Stimulated activated naive CD8-positive, alpha-beta T cell treated with anti-CD3 and anti-CD28 coated beads, Interleukin-15, amount 100 ng/mL, for 72 hours (primary cell): ENCODE data around the gene PPFIBP2.
"Not testable (repeated sequence)": the region's sequence is repeated elsewhere in the genome, so short reads cannot be mapped to it uniquely, and the experiment has no call there.

Experiments used
- ATAC-seq: fragments of 150-1000 bp; cut with Tn5 transposase; 2 replicates; pipeline ENCODE4 v1.10.0; 2021; ENCODE audit warnings: mild to moderate bottlenecking, moderate library complexity
- DNase-seq, 2 donors: peaks; one replicate each; pipeline ENCODE4 v3.0.0; 2021 to 2022
- H3K27ac Mint-ChIP-seq, 2 donors: one replicate each; pipeline ENCODE4 v1.8.0; 2022; ENCODE audit warnings: mild to moderate bottlenecking in 2 of 2, mixed read lengths in 2 of 2, moderate library complexity in 2 of 2
- H3K27me3 Mint-ChIP-seq: one replicate; pipeline ENCODE4 v1.8.0; 2022; ENCODE audit warnings: mixed read lengths
- H3K4me1 Mint-ChIP-seq: one replicate; pipeline ENCODE4 v1.8.0; 2022; ENCODE audit warnings: mild to moderate bottlenecking, mixed read lengths
- H3K4me3 Mint-ChIP-seq, 2 donors: one replicate each; pipeline ENCODE4 v1.8.0; 2022; ENCODE audit warnings: mild to moderate bottlenecking in 2 of 2, mixed read lengths in 2 of 2, moderate library complexity in 1 of 2
- H3K9me3 Mint-ChIP-seq, 2 donors: one replicate each; pipeline ENCODE4 v1.8.0; 2022; ENCODE audit warnings: mixed read lengths in 2 of 2

PPFIBP2 gene

GRCh38 chr11:7648264-7648663 is 134.5 kb downstream of the PPFIBP2 start:
- no peaks in the 10 kb centered on the region for H3K9me3 Mint-ChIP-seq
- no peaks in the 10 kb centered on the region for H3K4me1 Mint-ChIP-seq
- ATAC-seq, result peak; percentile 20
- H3K4me3 Mint-ChIP-seq, result no peak overlapping the region
- H3K27me3 Mint-ChIP-seq, result no peaks in the 10 kb centered on the region
- H3K27ac Mint-ChIP-seq, result no peak overlapping the region
- DNase-seq, result no peak

GRCh38 chr11:7651140-7651551 is 137.3 kb downstream of the PPFIBP2 start:
- Mint-ChIP-seq H3K4me3 (no peak overlapping the region), H3K4me1 (no peaks in the 10 kb centered on the region), H3K27ac (peak overlapping the region in 1 of 2 donors; percentile 48), H3K27me3 (no peaks in the 10 kb centered on the region), H3K9me3 (no peaks in the 10 kb centered on the region)
- DNase-seq, result no peak
- no peak for ATAC-seq

- no peaks in the 10 kb centered on the region for H3K27me3 Mint-ChIP-seq
- DNase-seq, result no peak
- H3K4me1 Mint-ChIP-seq, result no peaks in the 10 kb centered on the region
- no peak for ATAC-seq
- H3K4me3 Mint-ChIP-seq, result no peak overlapping the region
- H3K9me3 Mint-ChIP-seq, result no peaks in the 10 kb centered on the region
- no peak overlapping the region for H3K27ac Mint-ChIP-seq
Observed at GRCh38 chr11:7651700-7652099, 137.9 kb downstream of the PPFIBP2 start.

DNA sequence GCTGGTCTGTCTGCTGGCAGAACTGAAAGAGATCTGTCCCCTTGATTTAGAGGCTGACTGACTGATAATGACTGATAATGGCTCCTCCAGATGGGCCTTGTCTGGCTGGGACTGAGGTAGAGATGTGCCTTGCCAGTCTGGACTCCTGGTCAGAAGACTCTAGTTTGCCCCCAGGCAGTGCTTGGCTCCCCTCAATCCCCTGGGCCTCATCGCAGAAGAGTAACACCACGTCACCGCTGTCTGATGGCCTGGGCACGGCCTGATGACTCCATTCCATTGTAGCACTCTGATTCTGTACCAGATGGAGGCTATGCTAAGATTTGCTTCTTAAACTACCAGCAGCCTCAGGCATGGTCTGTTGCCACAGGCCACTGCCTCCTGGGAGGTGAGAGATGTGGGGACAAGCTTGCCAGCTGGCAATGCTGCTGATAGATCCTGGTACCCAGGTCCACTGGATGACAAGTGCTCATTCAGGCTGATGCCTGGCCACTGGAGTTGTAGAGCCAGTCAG is 140.5 kb downstream of the PPFIBP2 start:
- Mint-ChIP-seq H3K4me1 (no peaks in the 10 kb centered on the region), H3K27ac (peak overlapping the region in 1 of 2 donors; percentile 48), H3K27me3 (no peaks in the 10 kb centered on the region), H3K9me3 (no peaks in the 10 kb centered on the region), H3K4me3 (no peak overlapping the region)
- DNase-seq (no peak), ATAC-seq (no peak)

GRCh38 chr11:7655253-7656217 is 141.7 kb downstream of the PPFIBP2 start:
- no peaks in the 10 kb centered on the region for H3K27me3 Mint-ChIP-seq
- H3K4me3 Mint-ChIP-seq, result no peak overlapping the region
- no peaks in the 10 kb centered on the region for H3K4me1 Mint-ChIP-seq
- ATAC-seq, result no peak
- no peaks in the 10 kb centered on the region for H3K9me3 Mint-ChIP-seq
- no peak for DNase-seq
- H3K27ac Mint-ChIP-seq, result no peak overlapping the region

DNA sequence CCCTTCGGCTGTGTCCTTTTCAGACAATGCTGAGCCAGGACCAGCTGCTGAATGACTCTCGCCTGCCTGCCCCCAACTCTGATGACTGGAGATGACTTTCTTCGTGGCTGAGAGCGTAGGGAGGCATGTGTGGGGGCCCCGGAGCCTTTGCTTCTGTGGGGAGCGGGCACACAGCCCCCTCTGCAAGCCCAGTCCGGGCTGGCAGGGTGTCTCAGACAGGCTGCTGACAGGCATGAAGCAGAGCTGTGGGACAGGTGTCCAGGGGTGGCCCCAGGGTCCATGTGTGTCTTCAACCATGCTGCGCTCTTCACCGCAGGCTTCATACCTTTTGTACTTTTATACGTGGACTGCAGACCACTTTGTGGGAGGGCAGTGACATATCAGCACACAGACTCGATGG is 142.9 kb downstream of the PPFIBP2 start:
- no peaks in the 10 kb centered on the region for H3K27me3 Mint-ChIP-seq
- peak overlapping the region in 1 of 2 donors; percentile 12 for H3K27ac Mint-ChIP-seq
- no peak for DNase-seq
- no peaks in the 10 kb centered on the region for H3K9me3 Mint-ChIP-seq
- H3K4me1 Mint-ChIP-seq, result no peaks in the 10 kb centered on the region
- ATAC-seq, result peak; percentile 44
- H3K4me3 Mint-ChIP-seq, result no peak overlapping the region

DNA sequence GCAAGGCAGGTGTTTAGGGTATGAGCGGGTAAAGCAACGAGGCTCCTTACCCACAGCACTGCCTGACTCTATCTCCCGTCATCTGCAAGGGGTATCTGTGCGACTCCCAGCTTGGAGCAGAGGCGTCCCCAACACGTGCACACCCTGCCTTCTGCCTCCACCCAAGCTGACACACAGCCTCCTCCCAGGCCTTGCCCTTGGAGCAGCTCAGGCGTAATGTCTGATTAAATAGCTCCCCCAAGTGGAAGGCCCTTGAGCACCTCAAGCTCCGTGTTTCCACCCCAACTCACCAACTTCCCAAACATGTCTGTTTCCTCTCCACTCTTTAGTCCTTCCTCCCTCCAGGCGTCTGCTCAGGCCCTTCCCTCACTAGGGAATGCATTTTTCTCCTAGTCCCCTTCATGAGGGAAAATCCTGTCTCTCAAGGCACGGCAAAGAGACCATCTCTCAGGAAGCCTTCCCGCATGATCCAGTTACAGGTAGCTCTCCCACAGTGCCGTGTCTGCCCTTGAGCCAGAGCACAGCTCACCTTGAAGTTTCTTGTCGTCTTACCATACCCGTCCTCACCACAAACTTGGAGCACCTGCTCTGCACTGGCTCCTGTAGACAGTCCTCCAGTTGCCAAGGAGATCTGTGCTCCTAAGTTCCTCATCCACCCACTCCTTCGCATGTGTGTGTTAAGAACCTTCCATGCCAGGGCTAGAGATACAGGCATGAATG is 143.7 kb downstream of the PPFIBP2 start:
- peak overlapping the region in 1 of 2 donors; percentile 79 for H3K27ac Mint-ChIP-seq
- no peaks in the 10 kb centered on the region for H3K9me3 Mint-ChIP-seq
- H3K4me1 Mint-ChIP-seq, result no peaks in the 10 kb centered on the region
- no peaks in the 10 kb centered on the region for H3K27me3 Mint-ChIP-seq
- DNase-seq, result no peak
- H3K4me3 Mint-ChIP-seq, result no peak overlapping the region
- ATAC-seq, result peak; percentile 67

- not testable (repeated sequence) for H3K9me3 Mint-ChIP-seq, H3K4me3 Mint-ChIP-seq, H3K27me3 Mint-ChIP-seq, H3K4me1 Mint-ChIP-seq, H3K27ac Mint-ChIP-seq, ATAC-seq, DNase-seq
Observed at GRCh38 chr11:7663531-7663930, 149.7 kb downstream of the PPFIBP2 start.

DNA sequence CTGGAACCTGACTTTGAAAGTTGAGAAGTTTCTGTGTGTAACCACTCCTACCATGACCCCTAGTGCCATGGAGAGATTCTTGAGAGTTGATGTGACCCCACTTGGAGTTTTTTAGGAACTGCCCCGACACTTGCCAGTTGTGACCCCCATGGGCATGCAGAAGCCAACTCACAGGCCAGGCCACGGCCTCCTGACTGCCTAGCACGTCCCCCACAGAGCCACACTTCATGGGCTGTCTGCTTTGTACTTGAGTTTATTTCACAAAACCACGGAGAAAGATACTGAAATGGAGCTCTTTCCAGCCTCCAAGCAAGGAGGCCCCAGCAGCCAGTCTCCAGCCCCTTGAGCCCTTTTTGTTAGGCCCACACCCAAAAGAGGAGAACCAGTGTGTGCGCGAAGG is 151.1 kb downstream of the PPFIBP2 start:
- no peak overlapping the region for H3K27ac Mint-ChIP-seq
- ATAC-seq, result no peak
- no peak for DNase-seq
- peaks cover 8% of the 10 kb centered on the region for H3K27me3 Mint-ChIP-seq
- H3K9me3 Mint-ChIP-seq, result no peaks in the 10 kb centered on the region
- no peaks in the 10 kb centered on the region for H3K4me1 Mint-ChIP-seq
- H3K4me3 Mint-ChIP-seq, result no peak overlapping the region

- Mint-ChIP-seq H3K9me3 (no peaks in the 10 kb centered on the region), H3K27me3 (peaks cover 8% of the 10 kb centered on the region), H3K27ac (no peak overlapping the region), H3K4me3 (no peak overlapping the region), H3K4me1 (peaks cover 3% of the 10 kb centered on the region)
- ATAC-seq (peak; percentile 94), DNase-seq (peak; percentile 75)
Observed at GRCh38 chr11:7665473-7666291, 151.9 kb downstream of the PPFIBP2 start.

GRCh38 chr11:7666292-7666866 is 152.6 kb downstream of the PPFIBP2 start:
- peak overlapping the region in 1 of 2 donors; percentile 37 for H3K27ac Mint-ChIP-seq
- H3K9me3 Mint-ChIP-seq, result no peaks in the 10 kb centered on the region
- no peak overlapping the region for H3K4me3 Mint-ChIP-seq
- peaks cover 8% of the 10 kb centered on the region for H3K27me3 Mint-ChIP-seq
- H3K4me1 Mint-ChIP-seq, result peaks cover 10% of the 10 kb centered on the region
- ATAC-seq (no peak), DNase-seq (no peak)

DNA sequence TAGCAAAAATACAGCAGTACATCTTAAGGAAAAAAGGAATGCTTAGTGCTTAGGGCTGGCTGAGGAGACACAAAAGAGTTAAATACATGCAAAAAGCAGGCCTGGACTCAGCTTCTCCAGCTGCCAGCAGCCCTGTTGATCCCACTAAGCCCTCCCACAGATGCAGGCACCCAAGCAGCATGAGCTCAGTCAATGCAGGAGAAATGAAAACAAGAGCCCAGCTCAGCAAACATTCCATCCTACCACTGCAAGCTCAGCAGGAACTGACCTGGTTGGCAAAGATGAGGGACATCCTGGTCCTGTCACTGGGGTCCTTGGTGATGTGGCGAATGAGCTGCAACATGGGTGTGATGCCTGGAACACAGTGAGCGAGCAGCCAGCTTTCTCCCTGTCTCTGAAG is 153.7 kb downstream of the PPFIBP2 start:
- ATAC-seq (no peak), DNase-seq (no peak)
- H3K27ac Mint-ChIP-seq, result no peak overlapping the region
- no peaks in the 10 kb centered on the region for H3K9me3 Mint-ChIP-seq
- H3K4me1 Mint-ChIP-seq, result peaks cover 21% of the 10 kb centered on the region
- H3K27me3 Mint-ChIP-seq, result peaks cover 19% of the 10 kb centered on the region
- no peak overlapping the region for H3K4me3 Mint-ChIP-seq

DNA sequence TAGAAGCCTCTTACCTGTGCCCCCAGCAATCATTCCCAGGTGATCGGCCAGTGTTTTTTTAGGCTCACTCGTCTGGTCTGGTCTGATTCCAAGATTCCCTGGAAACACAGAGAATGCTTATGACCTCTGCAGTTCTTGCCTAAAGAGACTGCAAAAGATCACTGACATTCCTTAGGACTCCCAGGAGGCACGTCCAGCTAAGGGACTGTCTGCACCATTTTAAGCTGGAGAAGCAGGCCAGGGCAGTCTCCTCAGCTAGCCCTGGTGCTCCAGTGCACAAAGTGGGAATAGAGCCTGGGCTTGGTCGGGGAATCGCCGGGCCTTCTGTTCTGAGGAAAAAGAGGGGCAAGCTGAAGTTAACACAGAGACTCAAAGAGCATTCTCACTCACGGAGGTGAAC is 154.7 kb downstream of the PPFIBP2 start:
- Mint-ChIP-seq H3K9me3 (no peaks in the 10 kb centered on the region), H3K27ac (no peak overlapping the region), H3K4me1 (peaks cover 27% of the 10 kb centered on the region), H3K27me3 (peaks cover 26% of the 10 kb centered on the region), H3K4me3 (no peak overlapping the region)
- ATAC-seq, result no peak
- DNase-seq, result no peak

DNA sequence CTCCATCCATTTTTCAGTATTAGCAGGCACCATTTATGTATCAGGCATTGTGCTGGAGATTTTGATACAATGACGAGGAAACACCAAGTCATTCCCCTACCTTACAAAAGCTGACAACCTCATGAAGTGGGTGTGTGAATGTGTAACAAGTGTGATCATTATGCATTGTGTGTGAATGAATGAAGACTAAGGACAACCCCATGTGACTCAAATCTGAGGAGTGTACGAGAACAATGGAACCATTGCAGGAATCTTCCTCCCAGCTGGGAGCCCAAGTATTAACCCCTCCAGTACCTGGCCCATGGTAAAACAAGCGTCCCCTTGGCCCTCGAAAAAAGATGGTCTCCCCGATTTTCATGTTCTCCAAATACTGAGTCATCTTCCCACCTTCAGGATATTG is 155.1 kb downstream of the PPFIBP2 start:
- Mint-ChIP-seq H3K9me3 (no peaks in the 10 kb centered on the region), H3K27ac (peak overlapping the region in 1 of 2 donors; percentile 71), H3K4me3 (no peak overlapping the region), H3K27me3 (peaks cover 29% of the 10 kb centered on the region), H3K4me1 (peaks cover 28% of the 10 kb centered on the region)
- DNase-seq (no peak), ATAC-seq (no peak)

- H3K27ac Mint-ChIP-seq, result no peak overlapping the region
- peaks cover 36% of the 10 kb centered on the region for H3K4me1 Mint-ChIP-seq
- H3K9me3 Mint-ChIP-seq, result no peaks in the 10 kb centered on the region
- no peak for ATAC-seq
- H3K27me3 Mint-ChIP-seq, result peaks cover 45% of the 10 kb centered on the region
- H3K4me3 Mint-ChIP-seq, result no peak overlapping the region
- no peak for DNase-seq
Observed at GRCh38 chr11:7670641-7671040, 156.8 kb downstream of the PPFIBP2 start.
